ENCODE results near the gene POLE4. TPM values are rescaled to one million over a fixed set of nuclear protein-coding genes. Genes with fewer than 3 reads are reported as not detected.

The POLE4 gene
- total RNA-seq, 1 experiment from 2014 or later, result 25.6 TPM

DNA sequence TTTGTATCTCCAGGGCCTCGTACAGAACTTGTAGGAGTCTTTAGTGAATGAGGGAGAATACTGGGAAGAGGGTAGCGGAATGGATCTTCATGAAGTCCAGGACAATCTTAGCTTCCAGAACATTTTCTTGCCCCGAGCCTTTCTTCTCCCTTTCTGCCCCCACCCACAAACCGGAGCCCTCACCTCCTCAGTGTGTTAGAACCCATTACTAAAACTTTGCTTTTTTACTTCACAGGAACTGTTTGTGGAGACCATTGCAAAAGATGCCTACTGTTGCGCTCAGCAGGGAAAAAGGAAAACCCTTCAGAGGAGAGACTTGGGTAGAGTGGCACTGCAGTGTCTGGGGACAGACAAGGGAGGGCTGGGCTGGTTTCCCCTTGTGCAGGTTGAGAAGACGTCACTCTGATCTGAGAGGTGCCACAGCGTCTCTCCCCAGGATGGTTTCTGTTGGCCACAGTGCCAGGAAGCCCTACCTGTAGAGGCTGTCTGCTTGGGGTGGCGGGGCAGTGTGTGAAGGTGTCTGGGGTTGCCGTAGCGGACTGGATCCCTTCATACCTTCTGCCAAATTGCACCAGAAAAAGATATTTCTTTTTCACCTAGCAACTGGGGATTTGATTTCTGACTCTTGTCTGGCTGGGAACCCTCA, 786 bp downstream of the POLE4 start:
- Histone ChIP-seq H2AFZ (ENCODE audit: low read depth, low read length, poor library complexity, severe bottlenecking) (no peak overlapping the region), H4K20me1 (ENCODE audit: insufficient read depth) (no peaks in the 10 kb centered on the region), H3K9ac (ENCODE audit: low read length) (no peak overlapping the region), H3K79me2 (ENCODE audit: insufficient read depth, low read length) (no peaks in the 10 kb centered on the region), H3K36me3 (ENCODE audit: control insufficient read depth in 1 of 2, insufficient read depth in 2 of 2, low read length in 2 of 2) (no peaks in the 10 kb centered on the region), H3K9me2 (ENCODE audit: insufficient read depth) (no peaks in the 10 kb centered on the region), H3K9me3 (ENCODE audit: control insufficient read depth in 1 of 2, insufficient read depth in 1 of 2, low read depth in 1 of 2, low read length in 2 of 2) (no peaks in the 10 kb centered on the region), H3K4me1 (ENCODE audit: control insufficient read depth in 1 of 2, insufficient read depth in 2 of 2, low read length in 2 of 2) (peaks cover 2 to 16% of the 10 kb centered on the region in 2 experiments; a peak in 3 of 4 replicates), H3K27me3 (ENCODE audit: insufficient read depth, low read length) (no peaks in the 10 kb centered on the region), H3K27ac (ENCODE audit: low read depth, low read length) (no peak overlapping the region; the same call in 1 of the 2 replicates), H3K4me3 (replicated peaks in 1 of 2; ENCODE audit: low read depth in 1 of 2, low read length in 2 of 2) (peak overlapping the region; percentile 12 to 45), H3K4me2 (ENCODE audit: low read length) (peak overlapping the region; percentile 72)
- intact Hi-C loops (cut with micrococcal nuclease), result no loop called here
- ChIA-PET POLR2A (no interaction called here), CTCF (no interaction called here), RAD21 (ENCODE audit: low non-redundant PET in 1 of 2, low total read pairs in 2 of 2, uncharacterized antibody in 2 of 2, unreplicated experiment in 2 of 2) (no interaction called here)
- DNase-seq (ENCODE audit: low read depth, low spot score) (no peak), ATAC-seq (no peak)
- TSS peak; percentile 47 for BruUV-seq (replicated peaks)
- TF ChIP-seq JUND (IDR thresholded peaks at IDR 0.05) (no peak), EGR1 (IDR thresholded peaks at IDR 0.05; ENCODE audit: low read depth) (no peak), ZNF274 (IDR thresholded peaks at IDR 0.05; ENCODE audit: low read depth, low read length) (no peak), RAD21 (IDR thresholded peaks at IDR 0.05; ENCODE audit: low read depth) (no peak), CBX3 (IDR thresholded peaks at IDR 0.05; ENCODE audit: low read depth) (no peak), YY1 (IDR thresholded peaks at IDR 0.05; ENCODE audit: extremely low read depth, insufficient replicate concordance, low read depth, low read length) (no peak), ELF1 (IDR thresholded peaks at IDR 0.05; ENCODE audit: borderline replicate concordance, low read depth) (no peak), SP1 (IDR thresholded peaks at IDR 0.05; ENCODE audit: low read depth) (no peak), ZFX (IDR thresholded peaks at IDR 0.05) (no peak), EZH2 (IDR thresholded peaks at IDR 0.05) (no peak)
- TF ChIP-seq, protein P1, sequence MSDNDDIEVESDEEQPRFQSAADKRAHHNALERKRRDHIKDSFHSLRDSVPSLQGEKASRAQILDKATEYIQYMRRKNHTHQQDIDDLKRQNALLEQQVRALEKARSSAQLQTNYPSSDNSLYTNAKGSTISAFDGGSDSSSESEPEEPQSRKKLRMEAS (IDR thresholded peaks at IDR 0.05), result no peak

DNA sequence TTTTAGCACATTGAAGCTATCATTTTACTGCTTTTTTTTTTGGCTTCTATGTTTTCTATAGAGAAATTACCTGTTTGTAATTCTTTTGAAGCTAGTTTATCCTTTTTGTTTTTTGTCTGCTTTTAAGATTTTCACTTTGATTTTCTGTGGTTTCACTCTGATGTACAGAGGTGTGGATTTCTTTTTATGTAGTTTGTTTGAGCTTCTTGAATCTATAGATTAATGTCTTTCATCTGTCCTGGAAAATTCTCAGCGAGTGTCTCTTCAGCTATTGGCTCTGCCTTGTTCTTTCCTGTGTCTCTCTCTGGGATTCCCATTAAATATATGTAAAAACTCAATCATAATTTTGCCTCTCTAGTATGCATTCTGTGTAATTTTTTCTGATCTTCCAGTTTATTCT, 8.4 kb downstream of the POLE4 start:
- ATAC-seq, result no peak
- POLR2A ChIA-PET, result no interaction called here
- no peak for DNase-seq (ENCODE audit: low read depth, low spot score)
- H3K79me2 ChIP-seq (ENCODE audit: insufficient read depth, low read length), result no peaks in the 10 kb centered on the region
- no peak overlapping the region for H3K9ac ChIP-seq (ENCODE audit: low read length)
- H3K36me3 ChIP-seq (ENCODE audit: control insufficient read depth in 1 of 2, insufficient read depth in 2 of 2, low read length in 2 of 2), result no peaks in the 10 kb centered on the region
- CTCF ChIA-PET, result no interaction called here
- H3K9me3 ChIP-seq (ENCODE audit: control insufficient read depth in 1 of 2, insufficient read depth in 1 of 2, low read depth in 1 of 2, low read length in 2 of 2), result no peaks in the 10 kb centered on the region
- no peak for TF ChIP-seq ELF1 (IDR thresholded peaks at IDR 0.05; ENCODE audit: borderline replicate concordance, low read depth)
- no peak for TF ChIP-seq CBX3 (IDR thresholded peaks at IDR 0.05; ENCODE audit: low read depth)
- no peak for TF ChIP-seq EGR1 (IDR thresholded peaks at IDR 0.05; ENCODE audit: low read depth)
- TF ChIP-seq CEBPB (IDR thresholded peaks at IDR 0.05; ENCODE audit: low read depth), result no peak
- TF ChIP-seq ZNF274 (IDR thresholded peaks at IDR 0.05; ENCODE audit: low read depth, low read length), result no peak
- no peak overlapping the region for H2AFZ ChIP-seq (ENCODE audit: low read depth, low read length, poor library complexity, severe bottlenecking)
- H3K27ac ChIP-seq (ENCODE audit: low read depth, low read length), result no peak overlapping the region
- no peak overlapping the region for H3K4me2 ChIP-seq (ENCODE audit: low read length)
- no peaks in the 10 kb centered on the region for H4K20me1 ChIP-seq (ENCODE audit: insufficient read depth)
- intact Hi-C loops (cut with micrococcal nuclease), result no loop called here
- H3K9me2 ChIP-seq (ENCODE audit: insufficient read depth), result no peaks in the 10 kb centered on the region
- no peak overlapping the region for H3K4me3 ChIP-seq (replicated peaks in 1 of 2; ENCODE audit: low read depth in 1 of 2, low read length in 2 of 2)
- no peaks in the 10 kb centered on the region for H3K4me1 ChIP-seq (ENCODE audit: control insufficient read depth in 1 of 2, insufficient read depth in 2 of 2, low read length in 2 of 2)
- no TSS peak for BruUV-seq (replicated peaks)
- H3K27me3 ChIP-seq (ENCODE audit: insufficient read depth, low read length), result no peaks in the 10 kb centered on the region
- RAD21 ChIA-PET (ENCODE audit: low non-redundant PET in 1 of 2, low total read pairs in 2 of 2, uncharacterized antibody in 2 of 2, unreplicated experiment in 2 of 2), result no interaction called here
